GM10266 (cell line): Measurements from ENCODE around the gene CRYBG3.

ENCODE experiments used
- DNase-seq: peaks from one replicate; pipeline ENCODE4 v3.0.0; 2012; ENCODE audit errors: extremely low spot score
- CTCF ChIP-seq: IDR thresholded peaks from 2 replicates; pipeline ENCODE4 v1.5.1; 2012; ENCODE audit warnings: mild to moderate bottlenecking, low read depth; ENCODE audit not compliant: control insufficient read depth, insufficient read depth; ENCODE audit errors: missing control alignments

Gene CRYBG3

DNA sequence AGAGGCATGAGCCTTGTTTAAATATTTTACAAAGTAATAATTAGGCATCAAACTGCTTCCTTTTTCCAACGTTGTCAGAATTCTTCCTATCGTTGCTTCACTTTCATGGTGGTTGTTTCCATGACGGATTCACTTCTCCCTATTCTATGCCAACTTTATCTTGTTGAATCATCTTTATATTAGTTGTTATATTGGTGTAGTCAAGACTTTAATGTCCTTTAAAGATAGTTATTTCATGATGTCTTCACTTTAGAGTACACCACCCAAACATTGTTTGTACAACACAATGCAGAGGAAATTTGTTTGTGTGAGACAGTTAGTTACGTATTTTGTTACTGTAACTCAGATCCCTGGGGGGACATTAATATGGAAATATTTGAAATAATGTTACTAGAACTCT lies 61.9 kb downstream of the CRYBG3 start:
- no peak for DNase-seq
- TF ChIP-seq CTCF, result no peak

DNA sequence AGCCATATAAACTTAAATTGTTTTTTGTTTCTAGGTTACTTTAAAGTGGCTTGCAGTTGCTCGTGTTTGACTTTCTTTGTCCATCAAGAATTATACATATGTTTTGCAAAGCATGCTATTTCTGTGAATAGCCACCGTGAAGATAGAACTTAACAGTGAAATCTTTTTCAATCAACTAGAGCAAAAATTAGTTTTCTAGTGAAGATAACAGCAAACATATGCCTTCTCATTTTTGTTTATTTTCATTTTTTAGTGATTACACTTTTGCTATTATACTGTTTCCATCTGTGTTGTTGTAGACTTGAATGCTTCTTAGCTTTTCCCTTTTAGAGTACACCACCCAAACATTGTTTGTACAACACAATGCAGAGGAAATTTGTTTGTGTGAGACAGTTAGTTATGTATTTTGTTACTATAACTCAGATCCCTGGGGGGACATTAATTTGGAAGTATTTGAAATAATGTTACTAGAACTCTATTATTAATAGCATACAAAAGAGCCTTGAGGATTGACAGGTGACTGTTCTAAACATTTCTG lies 62.8 kb downstream of the CRYBG3 start:
- no peak for TF ChIP-seq CTCF
- DNase-seq, result no peak

DNA sequence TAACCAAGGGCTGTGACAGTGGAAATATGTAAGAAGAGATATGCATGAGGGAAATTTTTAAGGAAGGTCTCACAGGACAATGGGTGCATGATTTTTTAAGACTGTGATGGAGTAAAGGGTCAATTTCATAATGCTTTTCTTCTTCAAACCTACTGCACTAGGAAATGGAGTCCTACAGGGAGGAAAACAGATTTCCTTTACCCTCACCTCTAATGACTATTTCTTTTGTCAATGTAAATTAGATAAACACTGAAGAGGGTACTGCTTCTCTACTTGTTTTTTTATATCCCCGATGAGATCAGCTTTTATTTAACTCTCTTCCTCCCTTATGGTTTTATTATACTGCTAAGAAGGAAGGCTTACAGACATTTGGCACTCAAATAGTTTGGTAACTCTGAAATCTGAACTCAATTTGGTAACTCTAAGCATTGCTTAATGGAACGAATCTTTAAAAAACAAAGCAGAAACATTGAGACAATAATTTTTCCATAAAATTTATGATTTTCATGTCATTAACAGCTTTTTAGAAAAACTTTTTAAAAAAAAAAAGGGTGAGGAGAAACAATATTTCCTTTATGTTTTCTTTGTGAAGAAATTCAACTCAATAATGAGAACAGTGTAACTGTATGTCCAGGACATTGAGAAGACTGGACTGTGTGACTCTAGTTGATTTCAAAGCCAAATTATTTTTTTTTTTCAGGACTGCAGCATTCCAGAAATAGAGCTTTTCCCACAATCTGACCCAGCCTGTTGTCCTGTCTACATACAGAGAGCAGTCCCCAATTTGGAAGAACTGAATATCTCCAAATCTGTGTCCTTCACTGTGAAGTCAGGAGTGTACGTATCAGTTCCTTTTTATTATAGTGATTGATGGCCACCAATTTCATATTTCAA lies 64.4 kb downstream of the CRYBG3 start:
- no peak for DNase-seq
- no peak for TF ChIP-seq CTCF

- TF ChIP-seq CTCF, result no peak
- DNase-seq, result no peak
These were observed 68.0 kb downstream of the CRYBG3 start for GRCh38 chr3:97889814-97890213.

DNA sequence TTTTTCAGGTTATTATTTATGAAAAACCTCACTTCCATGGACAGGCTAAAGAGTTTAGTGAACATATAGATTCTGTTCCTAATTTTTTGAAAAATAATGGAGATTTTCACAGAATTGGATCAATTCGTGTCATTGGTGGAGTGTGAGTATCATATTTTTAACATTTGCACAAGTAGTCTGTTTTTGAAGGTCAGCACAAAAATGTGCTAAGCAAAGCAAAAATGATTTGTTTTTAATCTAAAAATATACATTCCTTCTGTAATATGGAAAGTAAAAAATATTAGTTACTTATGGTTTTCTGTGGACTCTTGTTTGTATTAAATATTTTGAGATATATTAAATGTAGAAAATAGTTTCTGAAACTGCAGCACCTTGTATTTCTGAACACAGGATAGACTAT lies 71.0 kb downstream of the CRYBG3 start:
- no peak for TF ChIP-seq CTCF
- no peak for DNase-seq

DNA sequence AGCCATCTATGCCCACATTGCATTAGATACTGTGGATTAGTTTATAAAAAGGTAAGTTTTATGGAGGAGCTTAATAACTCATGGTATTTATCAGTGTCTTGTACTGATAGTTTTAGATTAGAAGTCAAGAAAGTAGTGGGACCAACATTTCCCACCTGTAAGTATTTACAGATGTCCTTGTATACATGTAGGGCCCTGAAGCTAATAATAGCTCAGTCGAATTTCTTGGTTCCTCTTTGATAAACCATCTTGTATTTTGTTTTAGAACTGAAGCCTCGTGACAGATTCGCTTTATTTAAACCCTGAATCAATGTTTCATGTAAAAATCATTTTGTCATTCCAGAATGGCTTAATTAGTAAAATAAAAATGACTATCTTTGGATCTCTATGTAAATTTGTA lies 73.4 kb downstream of the CRYBG3 start:
- no peak for DNase-seq
- TF ChIP-seq CTCF, result no peak

- no peak for DNase-seq
- TF ChIP-seq CTCF, result no peak
These were observed 74.3 kb downstream of the CRYBG3 start for GRCh38 chr3:97896129-97896528.
